ENCODE results near the gene GPR176. TPM values are rescaled to one million over a fixed set of nuclear protein-coding genes. Genes with fewer than 3 reads are reported as not detected.
A peak's percentile ranks its signal among the peaks of the same experiment; 100 is the strongest.

Gene GPR176
- total RNA-seq (10 to 100 TPM; 27.2 to 73.6 TPM), polyA plus RNA-seq (10 to 100 TPM; 18.2 to 34.9 TPM)
- long read RNA-seq, donor 1, transcript GPR176-205 (3 exons, 2,816 nt) = major isoform, 85 of 119 reads
- long read RNA-seq, donor 1, partial matches to known transcripts = 3 of 119 reads
- long read RNA-seq, donor 1, other reads (novel, unspliced or antisense) = 30 of 119 reads
- long read RNA-seq, donor 2, transcript GPR176-205 (3 exons, 2,816 nt) = major isoform, 26 of 50 reads
- long read RNA-seq, donor 2, partial matches to known transcripts = 0 of 50 reads
- long read RNA-seq, donor 2, other reads (novel, unspliced or antisense) = 22 of 50 reads

DNA sequence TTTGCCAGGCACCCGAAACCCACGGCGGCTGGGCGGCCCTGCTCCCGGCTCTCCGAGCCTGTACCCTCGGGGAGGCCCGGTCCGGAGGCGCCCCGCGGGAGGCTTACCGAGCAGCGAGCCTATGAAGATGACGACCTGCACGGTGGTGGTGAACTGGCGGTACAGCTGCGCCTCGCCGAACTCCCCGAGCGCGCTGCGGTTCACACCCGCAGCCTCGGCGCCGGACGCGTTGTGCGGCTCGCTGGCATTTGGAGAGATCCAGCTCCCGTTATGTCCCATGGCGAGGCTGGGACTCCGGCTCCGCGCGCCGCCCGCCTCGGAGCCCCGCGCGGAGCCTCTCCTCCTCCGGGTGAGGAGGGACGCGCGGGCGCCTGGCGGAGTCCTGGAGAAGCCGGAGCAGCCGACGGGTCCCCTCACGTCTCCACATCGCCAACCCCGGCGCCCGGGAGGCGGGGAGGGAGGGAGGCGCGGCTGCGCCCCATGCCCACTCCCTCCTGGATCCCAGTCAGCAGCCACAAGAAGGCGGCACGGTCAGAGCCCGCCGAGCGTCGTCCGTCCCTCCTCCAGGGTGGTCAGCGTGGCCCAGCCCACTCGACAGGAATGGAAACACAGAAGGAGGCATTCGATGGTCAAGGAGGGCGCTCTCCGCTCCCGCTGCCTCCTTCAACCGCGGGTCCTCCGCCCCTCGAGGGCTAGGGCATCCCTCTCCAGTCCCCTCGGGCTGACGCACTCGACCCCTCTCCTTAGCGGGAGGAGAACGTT, at the start of gene GPR176:
TSS of gene GPR176 (minus strand) at position 519 of the 762 bp plus-strand sequence. CDS start at position 279, 240 bp downstream.
- Histone ChIP-seq H3K4me3 (ENCODE audit: low read length in 2 of 2) (peak within 1 kb of the TSS; percentile 75 to 93), H3K36me3 (ENCODE audit: control insufficient read depth in 1 of 2, insufficient read depth in 2 of 2, low read length in 1 of 2) (no peaks in the 10 kb centered on the region), H3K27me3 (ENCODE audit: control insufficient read depth in 1 of 2, insufficient read depth in 2 of 2, low read length in 1 of 2) (no peaks in the 10 kb centered on the region), H3K4me1 (ENCODE audit: control insufficient read depth in 1 of 2, insufficient read depth in 2 of 2, low read length in 2 of 2) (no peaks in the 10 kb centered on the region), H3K9me3 (ENCODE audit: control insufficient read depth, low read length) (no peaks in the 10 kb centered on the region), H3K27ac (ENCODE audit: low read depth in 1 of 2, low read length in 2 of 2) (peak within 1 kb of the TSS; percentile 31 to 90)
- intact Hi-C loops (cut with DNase I) = loop anchor here (5.0 kb wide), 1 partner anchor 133 kb away; no protein-coding TSS in a partner anchor
- ATAC-seq (ENCODE audit: low FRiP score) (peak; percentile 90), DNase-seq (peak; percentile 84 to 92)
- WGBS, 2 donors = 0% methylated on average over 65 to 84 of the region's 84 CpGs

DNA sequence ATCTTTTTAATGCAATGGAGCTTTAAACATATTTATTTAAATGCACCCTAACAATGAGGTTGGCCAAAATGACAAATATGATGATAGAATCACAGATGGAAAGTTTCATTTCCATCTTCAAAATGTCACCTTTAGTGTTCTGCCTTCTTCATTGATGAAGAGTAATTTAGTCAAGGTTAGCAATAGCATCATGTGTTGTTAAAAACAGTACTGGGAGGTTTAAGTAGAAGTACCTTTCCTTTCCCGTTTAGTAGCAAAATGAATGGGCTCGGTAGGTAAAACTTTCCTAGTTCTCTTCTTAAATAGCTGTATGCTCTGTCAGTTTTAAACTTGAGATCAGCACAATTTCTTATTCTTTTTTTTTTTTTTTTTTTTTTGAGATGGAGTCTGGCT, 48.9 kb upstream of the GPR176 start:
- H3K27ac ChIP-seq (ENCODE audit: low read depth in 1 of 2, low read length in 2 of 2) = no peak overlapping the region
- no peak overlapping the region for H3K4me3 ChIP-seq (ENCODE audit: low read length in 2 of 2)
- 88 to 99% methylated on average over 2 of the region's 2 CpGs for WGBS, 2 donors
- intact Hi-C loops (cut with DNase I) = no loop called here
- H3K9me3 ChIP-seq (ENCODE audit: control insufficient read depth, low read length) = no peaks in the 10 kb centered on the region
- H3K4me1 ChIP-seq (ENCODE audit: control insufficient read depth in 1 of 2, insufficient read depth in 2 of 2, low read length in 2 of 2) = no peaks in the 10 kb centered on the region
- DNase-seq (no peak), ATAC-seq (ENCODE audit: low FRiP score) (no peak)
- H3K27me3 ChIP-seq (ENCODE audit: control insufficient read depth in 1 of 2, insufficient read depth in 2 of 2, low read length in 1 of 2) = no peaks in the 10 kb centered on the region
- H3K36me3 ChIP-seq (ENCODE audit: control insufficient read depth in 1 of 2, insufficient read depth in 2 of 2, low read length in 1 of 2) = peaks cover 7 to 11% of the 10 kb centered on the region in 2 donors

DNA sequence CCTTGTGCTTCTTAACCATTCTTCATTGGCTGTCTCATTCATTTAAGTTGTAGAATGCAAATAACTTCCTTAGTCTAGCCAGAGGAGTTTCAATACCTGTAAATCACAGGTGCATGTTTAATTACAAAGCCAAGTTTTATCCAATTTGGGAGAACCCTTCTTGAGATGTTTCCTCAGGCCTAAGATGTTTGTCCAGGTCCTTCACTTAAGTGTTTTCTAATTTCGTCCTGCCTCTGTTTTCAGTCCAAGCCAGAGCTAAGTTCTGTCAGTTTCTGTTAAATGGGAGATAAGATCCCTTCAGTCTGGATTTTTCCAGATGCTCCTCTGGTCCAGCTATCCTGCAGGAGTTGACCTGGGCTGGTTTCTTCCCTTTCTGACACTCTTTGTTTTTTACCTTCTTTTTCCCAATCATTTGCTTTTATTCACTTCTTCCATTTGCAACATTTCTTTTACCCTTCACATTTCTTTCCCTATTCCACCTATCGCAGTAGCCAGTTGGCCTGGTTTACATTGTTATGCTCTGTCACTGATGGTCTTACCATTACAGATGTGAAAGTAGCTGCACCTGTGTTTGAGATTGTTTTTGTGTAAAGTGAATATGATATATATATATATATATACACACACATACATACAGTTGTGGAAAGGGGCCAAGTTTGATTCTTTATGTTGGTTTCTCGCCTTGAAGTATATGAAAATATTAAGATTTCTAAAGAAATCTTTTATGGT, 48.4 kb upstream of the GPR176 start:
- no peak for ATAC-seq (ENCODE audit: low FRiP score)
- Histone ChIP-seq H3K36me3 (ENCODE audit: control insufficient read depth in 1 of 2, insufficient read depth in 2 of 2, low read length in 1 of 2) (peaks cover 7 to 10% of the 10 kb centered on the region in 2 donors), H3K27me3 (ENCODE audit: control insufficient read depth in 1 of 2, insufficient read depth in 2 of 2, low read length in 1 of 2) (no peaks in the 10 kb centered on the region), H3K4me3 (ENCODE audit: low read length in 2 of 2) (no peak overlapping the region), H3K9me3 (ENCODE audit: control insufficient read depth, low read length) (no peaks in the 10 kb centered on the region), H3K4me1 (ENCODE audit: control insufficient read depth in 1 of 2, insufficient read depth in 2 of 2, low read length in 2 of 2) (no peaks in the 10 kb centered on the region), H3K27ac (ENCODE audit: low read depth in 1 of 2, low read length in 2 of 2) (no peak overlapping the region)
- DNase-seq = no peak
- WGBS, 2 donors = 93 to 94% methylated on average over 3 of the region's 3 CpGs
- intact Hi-C loops (cut with DNase I) = no loop called here

GRCh38 chr15:39966521-39966920, 46.5 kb upstream of the GPR176 start:
- no peaks in the 10 kb centered on the region for H3K4me1 ChIP-seq (ENCODE audit: control insufficient read depth in 1 of 2, insufficient read depth in 2 of 2, low read length in 2 of 2)
- DNase-seq (no peak), ATAC-seq (ENCODE audit: low FRiP score) (no peak)
- H3K9me3 ChIP-seq (ENCODE audit: control insufficient read depth, low read length) = no peaks in the 10 kb centered on the region
- no peak overlapping the region for H3K27ac ChIP-seq (ENCODE audit: low read depth in 1 of 2, low read length in 2 of 2)
- intact Hi-C loops (cut with DNase I) = no loop called here
- WGBS, 2 donors = 75 to 77% methylated on average over 2 of the region's 2 CpGs
- H3K4me3 ChIP-seq (ENCODE audit: low read length in 2 of 2) = no peak overlapping the region
- peaks cover 7 to 9% of the 10 kb centered on the region in 2 donors for H3K36me3 ChIP-seq (ENCODE audit: control insufficient read depth in 1 of 2, insufficient read depth in 2 of 2, low read length in 1 of 2)
- H3K27me3 ChIP-seq (ENCODE audit: control insufficient read depth in 1 of 2, insufficient read depth in 2 of 2, low read length in 1 of 2) = no peaks in the 10 kb centered on the region

- H3K27ac ChIP-seq (ENCODE audit: low read depth in 1 of 2, low read length in 2 of 2) = no peak overlapping the region
- H3K36me3 ChIP-seq (ENCODE audit: control insufficient read depth in 1 of 2, insufficient read depth in 2 of 2, low read length in 1 of 2) = peaks cover 7 to 9% of the 10 kb centered on the region in 2 donors
- H3K27me3 ChIP-seq (ENCODE audit: control insufficient read depth in 1 of 2, insufficient read depth in 2 of 2, low read length in 1 of 2) = no peaks in the 10 kb centered on the region
- H3K9me3 ChIP-seq (ENCODE audit: control insufficient read depth, low read length) = no peaks in the 10 kb centered on the region
- H3K4me3 ChIP-seq (ENCODE audit: low read length in 2 of 2) = no peak overlapping the region
- 85 to 86% methylated on average over 2 of the region's 2 CpGs for WGBS, 2 donors
- DNase-seq = no peak
- intact Hi-C loops (cut with DNase I) = no loop called here
- no peak for ATAC-seq (ENCODE audit: low FRiP score)
- H3K4me1 ChIP-seq (ENCODE audit: control insufficient read depth in 1 of 2, insufficient read depth in 2 of 2, low read length in 2 of 2) = no peaks in the 10 kb centered on the region
Observed at GRCh38 chr15:39963786-39964185, 43.7 kb upstream of the GPR176 start.

DNA sequence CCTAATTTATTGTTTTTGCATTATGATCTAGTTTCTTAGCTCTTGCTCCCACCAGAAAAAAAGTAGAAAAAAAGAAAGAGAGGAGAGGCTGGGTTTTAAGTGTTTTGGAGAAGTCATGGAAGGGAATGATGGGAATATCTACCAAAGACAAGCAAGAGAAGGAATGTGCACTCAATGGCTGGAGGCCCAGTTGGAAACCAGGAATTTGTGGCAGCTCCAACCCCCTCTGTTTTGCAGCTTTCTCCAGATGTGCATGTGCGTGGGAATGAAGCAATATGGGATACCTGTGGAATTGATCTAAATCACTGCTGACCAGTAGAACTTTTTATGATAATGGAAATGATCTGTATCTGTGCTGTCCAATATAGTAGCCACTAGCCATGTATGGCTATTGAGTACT, 41.0 kb upstream of the GPR176 start:
- Histone ChIP-seq H3K9me3 (ENCODE audit: control insufficient read depth, low read length) (no peaks in the 10 kb centered on the region), H3K27ac (ENCODE audit: low read depth in 1 of 2, low read length in 2 of 2) (no peak overlapping the region), H3K27me3 (ENCODE audit: control insufficient read depth in 1 of 2, insufficient read depth in 2 of 2, low read length in 1 of 2) (no peaks in the 10 kb centered on the region), H3K4me1 (ENCODE audit: control insufficient read depth in 1 of 2, insufficient read depth in 2 of 2, low read length in 2 of 2) (no peaks in the 10 kb centered on the region), H3K36me3 (ENCODE audit: control insufficient read depth in 1 of 2, insufficient read depth in 2 of 2, low read length in 1 of 2) (peaks cover 4 to 10% of the 10 kb centered on the region in 2 donors), H3K4me3 (ENCODE audit: low read length in 2 of 2) (no peak overlapping the region)
- ATAC-seq (ENCODE audit: low FRiP score) (no peak), DNase-seq (no peak)
- intact Hi-C loops (cut with DNase I) = no loop called here
- WGBS, 2 donors = 85 to 88% methylated on average over 1 of the region's 1 CpG

DNA sequence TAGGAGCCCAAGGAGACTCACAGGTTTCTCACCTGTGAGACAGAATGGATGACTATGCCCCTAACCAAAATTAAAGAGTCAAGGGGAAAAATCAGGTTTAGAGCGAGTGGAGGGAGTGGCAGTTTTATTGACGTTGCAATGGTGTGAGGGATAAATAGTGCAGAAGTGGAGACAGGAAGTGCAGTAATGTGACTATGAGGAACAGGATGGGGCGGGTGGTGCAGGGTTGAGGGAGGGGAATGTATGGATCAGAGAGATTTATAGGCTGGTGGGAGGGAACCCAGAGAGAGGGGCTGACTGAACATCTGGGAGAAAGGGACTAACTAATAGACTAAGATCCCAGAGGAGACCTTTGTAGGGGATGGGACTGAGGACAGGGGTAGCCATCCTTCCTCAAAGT, 40.3 kb upstream of the GPR176 start:
- H3K4me1 ChIP-seq (ENCODE audit: control insufficient read depth in 1 of 2, insufficient read depth in 2 of 2, low read length in 2 of 2) = no peaks in the 10 kb centered on the region
- 89 to 94% methylated on average over 3 of the region's 3 CpGs for whole genome bisulfite sequencing, 2 donors
- no peaks in the 10 kb centered on the region for H3K27me3 ChIP-seq (ENCODE audit: control insufficient read depth in 1 of 2, insufficient read depth in 2 of 2, low read length in 1 of 2)
- ATAC-seq (ENCODE audit: low FRiP score) = no peak
- H3K4me3 ChIP-seq (ENCODE audit: low read length in 2 of 2) = no peak overlapping the region
- H3K27ac ChIP-seq (ENCODE audit: low read depth in 1 of 2, low read length in 2 of 2) = no peak overlapping the region
- no peaks in the 10 kb centered on the region for H3K9me3 ChIP-seq (ENCODE audit: control insufficient read depth, low read length)
- no peak for DNase-seq
- intact Hi-C loops (cut with DNase I) = no loop called here
- H3K36me3 ChIP-seq (ENCODE audit: control insufficient read depth in 1 of 2, insufficient read depth in 2 of 2, low read length in 1 of 2) = peaks cover 5 to 6% of the 10 kb centered on the region in 2 donors

- 75 to 77% methylated on average over 1 of the region's 1 CpG for WGBS, 2 donors
- no peaks in the 10 kb centered on the region for H3K9me3 ChIP-seq (ENCODE audit: control insufficient read depth, low read length)
- intact Hi-C loops (cut with DNase I) = no loop called here
- H3K4me3 ChIP-seq (ENCODE audit: low read length in 2 of 2) = no peak overlapping the region
- no peak overlapping the region for H3K27ac ChIP-seq (ENCODE audit: low read depth in 1 of 2, low read length in 2 of 2)
- ATAC-seq (ENCODE audit: low FRiP score) (no peak), DNase-seq (no peak)
- H3K27me3 ChIP-seq (ENCODE audit: control insufficient read depth in 1 of 2, insufficient read depth in 2 of 2, low read length in 1 of 2) = no peaks in the 10 kb centered on the region
- peaks cover 5 to 6% of the 10 kb centered on the region in 2 donors for H3K36me3 ChIP-seq (ENCODE audit: control insufficient read depth in 1 of 2, insufficient read depth in 2 of 2, low read length in 1 of 2)
- no peaks in the 10 kb centered on the region for H3K4me1 ChIP-seq (ENCODE audit: control insufficient read depth in 1 of 2, insufficient read depth in 2 of 2, low read length in 2 of 2)
Observed at GRCh38 chr15:39959411-39959810, 39.3 kb upstream of the GPR176 start.

Measured in aorta (tissue), 5 donors.